ENCODE data around the gene TTC39A.
"Not testable (repeated sequence)": the region's sequence is repeated elsewhere in the genome, so short reads cannot be mapped to it uniquely, and the experiment has no call there.

Gene TTC39A

GRCh38 chr1:51326839-51327238 lies 3.5 kb downstream of the TTC39A start:
- peaks cover 20% of the 10 kb centered on the region for H3K4me1 ChIP-seq
- H3K36me3 ChIP-seq = no peaks in the 10 kb centered on the region
- DNase-seq = no peak
- H3K9me3 ChIP-seq = no peaks in the 10 kb centered on the region
- H3K27me3 ChIP-seq = no peaks in the 10 kb centered on the region
- H3K4me3 ChIP-seq (ENCODE audit: low read depth, low read length) = no peak overlapping the region
- no peak for TF ChIP-seq CTCF (IDR thresholded peaks at IDR 0.05; ENCODE audit: low read depth, low read length)

- Histone ChIP-seq H3K27me3 (no peaks in the 10 kb centered on the region), H3K4me1 (peaks cover 13% of the 10 kb centered on the region), H3K9me3 (no peaks in the 10 kb centered on the region), H3K36me3 (no peaks in the 10 kb centered on the region), H3K4me3 (ENCODE audit: low read depth, low read length) (no peak overlapping the region)
- peak; percentile 41 for DNase-seq
- no peak for TF ChIP-seq CTCF (IDR thresholded peaks at IDR 0.05; ENCODE audit: low read depth, low read length)
Measured at GRCh38 chr1:51325878-51326755, 4.2 kb downstream of the TTC39A start.

DNA sequence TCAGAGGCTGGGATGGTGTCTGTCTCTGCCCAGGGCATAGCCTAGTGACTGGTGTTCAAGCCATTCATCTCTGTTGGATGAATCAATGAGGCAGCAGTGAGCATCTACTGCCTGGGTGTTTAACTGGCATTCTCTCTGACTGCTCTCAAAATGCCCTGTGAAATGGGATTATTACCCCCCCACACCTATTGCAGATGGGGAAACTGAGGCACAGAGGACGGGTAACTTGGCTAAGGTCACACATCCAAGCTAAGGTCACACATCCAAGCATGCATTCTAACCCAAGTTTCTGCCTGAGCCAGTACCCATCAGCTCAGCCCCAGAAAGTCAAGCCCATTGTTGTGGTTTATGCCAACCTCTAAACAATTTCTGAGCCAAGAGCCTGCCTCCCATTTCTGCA lies 5.0 kb downstream of the TTC39A start:
- H3K36me3 ChIP-seq = no peaks in the 10 kb centered on the region
- no peaks in the 10 kb centered on the region for H3K9me3 ChIP-seq
- H3K27me3 ChIP-seq = no peaks in the 10 kb centered on the region
- no peak overlapping the region for H3K4me3 ChIP-seq (ENCODE audit: low read depth, low read length)
- peaks cover 11% of the 10 kb centered on the region for H3K4me1 ChIP-seq
- no peak for DNase-seq
- no peak for TF ChIP-seq CTCF (IDR thresholded peaks at IDR 0.05; ENCODE audit: low read depth, low read length)

DNA sequence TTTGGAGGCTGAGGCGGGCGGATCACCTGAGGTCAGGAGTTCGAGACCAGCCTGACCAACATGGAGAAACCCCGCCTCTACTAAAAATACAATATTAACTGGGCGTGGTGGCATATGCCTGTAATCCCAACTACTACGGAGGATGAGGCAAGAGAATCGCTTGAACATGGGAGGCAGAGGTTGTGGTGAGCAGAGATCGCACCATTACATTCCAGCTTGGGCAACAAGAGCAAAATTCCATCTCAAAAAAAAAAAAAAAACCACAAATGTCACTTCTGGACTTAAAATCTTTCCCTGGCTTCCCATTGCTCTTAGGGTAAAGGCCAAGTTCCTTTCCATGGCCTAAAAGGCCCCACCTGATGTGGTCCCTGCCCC lies 5.4 kb downstream of the TTC39A start:
- H3K27me3 ChIP-seq; H3K4me3 ChIP-seq (ENCODE audit: low read depth, low read length); H3K36me3 ChIP-seq; H3K9me3 ChIP-seq; DNase-seq: not testable (repeated sequence)
- peaks cover 11% of the 10 kb centered on the region for H3K4me1 ChIP-seq

DNA sequence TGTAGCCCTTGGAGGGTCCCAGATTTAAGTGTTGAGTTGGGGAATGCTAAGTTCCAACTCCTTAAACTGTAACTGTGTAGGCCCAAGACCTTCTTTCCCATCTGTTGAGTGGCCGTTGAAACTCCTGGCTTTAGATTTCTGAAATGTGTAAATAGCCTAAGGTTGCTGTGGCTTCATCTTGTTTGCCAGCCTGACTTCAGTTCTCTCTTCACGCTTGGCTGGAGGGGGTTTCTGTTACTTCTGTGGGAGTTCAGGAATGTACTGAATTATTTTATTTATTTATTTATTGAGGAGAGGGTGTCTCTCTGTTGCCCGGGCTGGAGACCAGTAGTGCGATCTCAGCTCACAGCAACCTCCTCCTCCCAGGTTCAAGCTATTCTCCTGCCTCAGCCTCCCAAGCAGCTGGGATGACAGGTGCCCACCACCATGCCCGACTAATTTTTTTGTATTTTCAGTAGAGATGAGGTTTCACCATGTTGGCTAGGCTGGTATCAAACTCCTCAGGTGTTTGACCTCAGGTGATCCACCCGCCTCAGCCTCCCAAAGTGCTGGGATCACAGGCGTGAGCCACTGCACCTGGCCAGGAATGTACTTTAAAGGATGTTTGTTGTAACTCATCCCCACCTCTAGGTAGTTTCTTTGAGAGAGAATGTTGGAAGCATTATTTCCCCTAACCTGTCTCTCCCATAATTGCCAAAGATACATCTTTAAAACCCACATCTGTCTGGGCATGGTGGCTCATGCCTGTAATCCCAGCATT lies 5.9 kb downstream of the TTC39A start:
- no peaks in the 10 kb centered on the region for H3K27me3 ChIP-seq

DNA sequence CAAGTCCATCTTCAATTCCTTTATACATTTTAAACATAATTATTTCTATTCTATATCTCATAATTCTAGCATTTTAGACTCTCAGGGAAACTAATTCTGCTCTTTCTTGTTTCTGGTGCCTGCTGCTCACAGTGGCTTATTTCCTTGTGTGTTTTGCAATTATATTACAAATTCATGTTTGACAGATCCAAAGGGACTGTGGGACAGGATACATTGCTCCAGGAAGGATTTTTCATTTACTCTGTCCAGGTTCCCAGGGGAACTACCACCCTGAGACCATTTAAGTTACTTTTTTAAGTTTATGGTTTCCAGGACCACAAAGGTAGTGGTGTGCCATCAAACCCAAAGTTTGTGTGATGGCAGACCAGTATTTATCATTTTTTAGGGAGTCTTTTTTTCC lies 6.6 kb downstream of the TTC39A start:
- DNase-seq = no peak
- no peak for TF ChIP-seq CTCF (IDR thresholded peaks at IDR 0.05; ENCODE audit: low read depth, low read length)
- H3K36me3 ChIP-seq = no peaks in the 10 kb centered on the region

More for the DNA sequence above, 5.9 kb downstream of the TTC39A start:
- Histone ChIP-seq H3K9me3 (no peaks in the 10 kb centered on the region), H3K36me3 (no peaks in the 10 kb centered on the region), H3K4me3 (ENCODE audit: low read depth, low read length) (no peak overlapping the region), H3K4me1 (peaks cover 11% of the 10 kb centered on the region)
- no peak for DNase-seq
- TF ChIP-seq CTCF (IDR thresholded peaks at IDR 0.05; ENCODE audit: low read depth, low read length) = no peak

More for the DNA sequence above, 6.6 kb downstream of the TTC39A start:
- Histone ChIP-seq H3K9me3 (no peaks in the 10 kb centered on the region), H3K4me1 (peaks cover 11% of the 10 kb centered on the region), H3K4me3 (ENCODE audit: low read depth, low read length) (no peak overlapping the region), H3K27me3 (no peaks in the 10 kb centered on the region)

Data from BE2C (cell line).